Breast epithelium (tissue), 4 donors: ENCODE data around the gene ATG16L2. TPM values are rescaled to one million over a fixed set of nuclear protein-coding genes. Genes with fewer than 3 reads are reported as not detected.
"Not testable (repeated sequence)": the region's sequence is repeated elsewhere in the genome, so short reads cannot be mapped to it uniquely, and the experiment has no call there.

Source experiments
- DNase-seq, 2 donors: peaks; one replicate each; pipeline ENCODE4 v3.0.0-alpha.2; 2019; ENCODE audit warnings: low spot score in 2 of 2
- H3K27ac ChIP-seq, 2 donors: fragments of 200-600 bp; sonication (generic) in 1 of 2; one replicate each; pipeline ENCODE4 v1.5.1; 2016 to 2019; ENCODE audit warnings: mild to moderate bottlenecking in 1 of 2
- H3K27me3 ChIP-seq, 2 donors: fragments of 200-600 bp; sonication (generic) in 1 of 2; one replicate each; pipeline versions ENCODE4 v1.5.1 to v1.6.0; 2017 to 2019; ENCODE audit warnings: control low read depth in 1 of 2, mild to moderate bottlenecking in 1 of 2
- H3K36me3 ChIP-seq: fragments of 200-600 bp; one replicate; pipeline ENCODE4 v1.5.1; 2019
- H3K4me1 ChIP-seq, 2 donors: fragments of 200-600 bp; sonication (generic); one replicate each; pipeline ENCODE4 v1.5.1; 2016 to 2019; ENCODE audit warnings: control low read depth in 1 of 2
- H3K4me3 ChIP-seq, 3 donors: fragments of 200-600 bp; sonication (generic); 1 replicate in 2 of 3; 2 replicates in 1 of 3; pipeline ENCODE4 v1.5.1; 2016 to 2019; ENCODE audit warnings: mild to moderate bottlenecking in 3 of 3, moderate library complexity in 2 of 3
- H3K9me3 ChIP-seq, 2 donors: fragments of 200-600 bp; sonication (generic) in 1 of 2; one replicate each; pipeline ENCODE4 v1.5.1; 2016 to 2019; ENCODE audit warnings: control low read depth in 1 of 2
- CTCF ChIP-seq, 3 donors: fragments of 450-650 bp; IDR thresholded peaks; one replicate each; pipeline ENCODE4 v1.5.1; 2016 to 2017; ENCODE audit warnings: antibody characterized with exemption in 3 of 3, mild to moderate bottlenecking in 3 of 3, moderate library complexity in 3 of 3
- POLR2A ChIP-seq: fragments of 450-650 bp; IDR thresholded peaks from one replicate; pipeline ENCODE4 v1.6.1; 2016; ENCODE audit warnings: antibody characterized with exemption, mild to moderate bottlenecking, moderate library complexity
- POLR2AphosphoS5 ChIP-seq, 3 donors: sonication (generic); formaldehyde crosslinking; IDR thresholded peaks; one replicate each; pipeline ENCODE4 v1.6.1; 2017; ENCODE audit warnings: antibody characterized with exemption in 3 of 3
- intact Hi-C: fragments of 100-400 bp; cut with DNase I; formaldehyde crosslinking; loops from one replicate; pipeline ENCODE4 v1.15.1; 2023; ENCODE audit warnings: low total_unique reads
- total RNA-seq, 3 donors: library from RNA; depleted of rRNA; stranded (reverse); fragments of >200 nt; gene quantifications; one replicate each; pipeline ENCODE4 v1.1.0, GENCODE V29; 2016

Gene ATG16L2
- total RNA-seq, 3 donors from 2014 or later: 18.7 to 39.2 (median 28.2) TPM

- no peaks in the 10 kb centered on the region for H3K27me3 ChIP-seq
- TF ChIP-seq POLR2AphosphoS5 (IDR thresholded peaks at IDR 0.05) (no peak), POLR2A (no peak), CTCF (IDR thresholded peaks at IDR 0.05) (no peak)
- H3K4me3 ChIP-seq: no peak overlapping the region
- H3K36me3 ChIP-seq: no peaks in the 10 kb centered on the region
- intact Hi-C loops: loop anchor here (10.0 kb wide), 1 partner anchor 63 kb away; no protein-coding TSS in a partner anchor
- H3K9me3 ChIP-seq: no peaks in the 10 kb centered on the region
- H3K27ac ChIP-seq: peak overlapping the region in 1 of 2 donors; percentile 40
- no peak for DNase-seq
- H3K4me1 ChIP-seq: peaks cover 0 to 2% of the 10 kb centered on the region in 2 donors
Measured at GRCh38 chr11:72788241-72788640, 26.0 kb upstream of the ATG16L2 start.

DNA sequence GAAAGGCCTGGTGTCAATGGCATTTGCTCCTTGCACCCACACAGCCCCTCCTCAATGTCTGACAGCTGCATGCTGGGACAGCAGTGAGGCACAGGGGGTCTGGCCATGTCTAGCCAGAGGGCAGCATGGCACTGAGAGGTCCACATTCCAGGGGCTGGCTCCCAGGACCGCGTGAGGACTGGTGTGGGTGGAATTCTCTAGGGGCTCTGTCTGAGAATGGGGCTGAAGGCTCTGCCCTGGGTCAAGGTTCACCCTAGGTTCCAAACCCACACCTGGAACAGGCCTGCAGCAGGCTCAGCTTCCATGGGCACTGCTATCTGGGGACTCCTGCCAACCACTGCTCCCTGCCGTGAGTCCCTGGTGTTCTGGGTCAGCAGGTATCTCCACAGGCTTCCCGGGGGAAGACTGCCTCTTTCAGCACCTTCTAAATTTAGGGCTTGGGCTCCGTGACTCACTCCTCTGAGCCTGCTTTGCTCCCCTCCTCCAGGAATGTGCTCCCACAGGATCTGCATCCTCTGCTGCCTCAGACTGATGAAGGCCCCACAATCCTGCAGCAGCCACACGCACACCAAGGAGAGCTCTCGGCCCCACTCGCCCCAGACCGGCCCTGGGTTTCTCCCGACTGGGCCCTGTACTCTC is 24.6 kb upstream of the ATG16L2 start:
- TF ChIP-seq POLR2A (no peak), CTCF (IDR thresholded peaks at IDR 0.05) (no peak), POLR2AphosphoS5 (IDR thresholded peaks at IDR 0.05) (no peak)
- H3K4me3 ChIP-seq: no peak overlapping the region
- H3K36me3 ChIP-seq: no peaks in the 10 kb centered on the region
- no peaks in the 10 kb centered on the region for H3K27me3 ChIP-seq
- no peaks in the 10 kb centered on the region for H3K9me3 ChIP-seq
- DNase-seq: no peak
- peaks cover 0 to 4% of the 10 kb centered on the region in 2 donors for H3K4me1 ChIP-seq
- peak overlapping the region; percentile 39 to 54 for H3K27ac ChIP-seq
- intact Hi-C loops: loop anchor here (10.0 kb wide), 1 partner anchor 65 kb away; no protein-coding TSS in a partner anchor

DNA sequence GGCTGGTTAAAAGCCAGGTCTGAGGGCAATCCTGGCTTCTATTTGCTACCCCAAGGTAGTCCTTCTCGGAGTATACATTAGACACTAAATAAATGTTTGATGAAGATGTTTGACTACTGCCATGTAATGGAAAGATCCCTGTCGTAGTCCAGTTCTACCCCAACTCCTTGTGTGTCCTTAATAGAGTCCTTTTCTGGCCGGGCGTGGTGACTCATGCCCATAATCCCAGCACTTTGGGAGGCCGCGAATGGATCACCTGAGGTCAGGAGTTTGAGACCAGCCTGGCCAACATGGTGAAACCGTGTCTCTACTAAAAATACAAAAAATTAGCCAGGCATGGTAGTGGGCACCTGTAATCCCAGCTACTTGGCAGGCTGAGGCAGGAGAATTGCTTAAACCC is 23.0 kb upstream of the ATG16L2 start:
- DNase-seq, H3K9me3 ChIP-seq, H3K27me3 ChIP-seq, H3K4me1 ChIP-seq, H3K4me3 ChIP-seq, intact Hi-C loops, H3K27ac ChIP-seq, H3K36me3 ChIP-seq: not testable (repeated sequence)

- no peak overlapping the region for H3K4me3 ChIP-seq
- DNase-seq: no peak
- peak overlapping the region; percentile 93 to 94 for H3K27ac ChIP-seq
- no peaks in the 10 kb centered on the region for H3K27me3 ChIP-seq
- TF ChIP-seq POLR2A (no peak), POLR2AphosphoS5 (IDR thresholded peaks at IDR 0.05) (no peak), CTCF (IDR thresholded peaks at IDR 0.05) (no peak)
- no peaks in the 10 kb centered on the region for H3K36me3 ChIP-seq
- peaks cover 0 to 4% of the 10 kb centered on the region in 2 donors for H3K4me1 ChIP-seq
- no peaks in the 10 kb centered on the region for H3K9me3 ChIP-seq
- intact Hi-C loops: no loop called here
Measured at GRCh38 chr11:72792437-72793021, 21.7 kb upstream of the ATG16L2 start.

DNA sequence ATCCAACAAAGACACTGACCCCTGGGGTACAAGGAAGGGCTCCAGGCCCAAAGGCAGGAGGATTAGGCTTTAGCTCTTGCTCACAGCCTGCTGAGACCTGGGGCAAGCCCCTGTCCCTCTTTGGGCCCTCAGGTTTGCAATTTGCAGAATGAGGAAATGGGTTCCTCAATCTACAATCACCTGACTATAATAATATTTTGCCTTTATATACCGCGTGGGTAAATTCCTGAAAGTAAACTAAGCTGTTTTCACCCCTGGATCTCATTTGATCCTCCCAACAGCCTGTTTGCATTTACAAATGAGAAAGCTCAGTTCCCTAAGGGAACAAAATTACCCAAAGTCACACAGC is 21.2 kb upstream of the ATG16L2 start:
- DNase-seq: no peak
- H3K4me3 ChIP-seq: peak overlapping the region; percentile 55 to 81 (median 65)
- TF ChIP-seq POLR2A (no peak), CTCF (IDR thresholded peaks at IDR 0.05) (no peak), POLR2AphosphoS5 (IDR thresholded peaks at IDR 0.05) (no peak)
- peak overlapping the region; percentile 93 to 94 for H3K27ac ChIP-seq
- peaks cover 0 to 4% of the 10 kb centered on the region in 2 donors for H3K4me1 ChIP-seq
- intact Hi-C loops: no loop called here
- no peaks in the 10 kb centered on the region for H3K27me3 ChIP-seq
- no peaks in the 10 kb centered on the region for H3K36me3 ChIP-seq
- no peaks in the 10 kb centered on the region for H3K9me3 ChIP-seq
